NCI-H1048 (cell line): ENCODE measurements around the gene PLXNA4.

Experiments
- DNase-seq: peaks from one replicate; lab custom pipeline; 2025; lab: John Stamatoyannopoulos, UW

PLXNA4 gene

GRCh38 chr7:132533916-132534315 is 42.4 kb downstream of the PLXNA4 start:
- no peak for DNase-seq

GRCh38 chr7:132532281-132532680 is 44.0 kb downstream of the PLXNA4 start:
- DNase-seq, result no peak

GRCh38 chr7:132531562-132531961 is 44.7 kb downstream of the PLXNA4 start:
- DNase-seq, result no peak

DNA sequence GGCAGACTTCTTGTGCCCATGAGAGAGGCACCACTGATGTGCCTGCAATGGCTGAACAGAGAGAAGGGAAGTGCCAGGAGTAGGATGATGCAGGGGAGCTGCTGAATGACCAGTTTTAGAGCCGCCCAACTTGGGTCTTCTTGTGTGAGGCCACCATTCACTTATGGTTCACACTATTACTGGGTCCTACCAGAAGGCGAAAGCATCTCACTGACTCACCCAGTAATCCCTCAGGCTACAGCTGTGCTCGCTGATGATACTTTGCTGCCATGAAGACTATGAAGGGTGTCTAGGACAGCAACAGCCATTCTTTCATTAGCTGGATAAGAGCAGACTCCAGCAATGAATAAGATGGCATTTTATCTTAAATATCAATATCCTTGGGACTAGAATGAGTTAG is 47.6 kb downstream of the PLXNA4 start:
- DNase-seq, result no peak

DNA sequence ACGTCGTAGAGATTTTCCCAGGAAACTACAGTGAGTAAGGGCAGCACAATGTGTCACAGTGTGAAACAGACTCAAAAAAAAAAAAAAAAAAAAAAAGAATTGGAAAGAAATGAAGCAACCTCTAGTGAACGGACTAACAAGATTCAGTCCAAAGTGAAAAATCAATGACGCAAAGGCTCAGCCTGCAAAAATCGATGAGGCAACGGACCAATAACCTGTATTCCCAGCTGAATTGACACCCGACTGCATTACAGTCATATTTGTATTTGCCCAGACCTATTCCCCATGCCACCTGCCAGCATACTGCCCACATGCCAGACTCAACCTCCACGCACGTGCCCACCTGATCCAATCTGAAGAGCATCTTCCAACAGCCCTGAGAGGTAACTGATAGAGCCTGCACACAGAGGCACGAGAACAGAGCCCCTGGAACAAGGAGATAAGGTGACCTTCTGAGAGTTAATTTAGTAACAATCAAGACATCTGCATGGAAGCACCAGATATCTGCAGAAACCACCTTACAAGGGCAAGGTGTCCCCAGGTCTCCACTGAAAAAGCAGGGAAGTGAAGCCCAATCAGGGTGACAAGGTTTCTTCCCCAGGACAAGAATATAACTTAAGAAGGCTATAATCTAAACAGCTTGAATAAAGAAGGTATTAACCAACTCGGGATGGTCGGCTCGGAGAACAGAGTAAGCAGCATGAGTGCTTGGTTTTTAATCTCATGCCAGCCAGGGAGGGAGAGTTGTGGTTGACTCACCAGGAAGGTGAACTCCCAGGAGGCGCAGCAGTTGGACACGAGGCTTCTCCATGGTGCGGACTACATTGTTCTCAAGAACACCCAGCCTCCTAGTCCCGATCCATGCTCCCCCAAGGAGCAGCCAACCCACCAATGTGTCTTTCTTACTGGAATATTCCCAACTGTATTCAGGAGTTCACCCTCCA is 48.5 kb downstream of the PLXNA4 start:
- no peak for DNase-seq

GRCh38 chr7:132526111-132526740 is 50.0 kb downstream of the PLXNA4 start:
- no peak for DNase-seq

DNA sequence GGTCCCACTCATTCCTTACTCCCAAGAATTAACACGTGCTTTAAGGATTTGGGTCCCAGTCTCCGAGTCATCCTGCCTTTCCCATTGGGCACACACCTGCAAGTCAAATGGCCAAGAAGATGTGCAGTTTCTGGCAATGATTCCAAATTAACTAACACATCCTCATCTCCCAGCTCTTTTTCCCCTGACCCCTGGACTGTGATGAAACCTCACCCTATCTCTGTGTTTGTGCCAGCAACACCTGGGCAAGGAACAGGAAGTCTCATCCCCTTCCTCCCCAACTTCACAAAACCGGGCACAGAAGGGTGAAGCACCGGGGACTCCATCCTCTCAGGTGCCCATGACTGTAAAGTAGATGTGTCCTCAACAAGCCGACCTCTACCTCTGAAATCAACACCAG is 54.8 kb downstream of the PLXNA4 start:
- DNase-seq, result no peak

DNA sequence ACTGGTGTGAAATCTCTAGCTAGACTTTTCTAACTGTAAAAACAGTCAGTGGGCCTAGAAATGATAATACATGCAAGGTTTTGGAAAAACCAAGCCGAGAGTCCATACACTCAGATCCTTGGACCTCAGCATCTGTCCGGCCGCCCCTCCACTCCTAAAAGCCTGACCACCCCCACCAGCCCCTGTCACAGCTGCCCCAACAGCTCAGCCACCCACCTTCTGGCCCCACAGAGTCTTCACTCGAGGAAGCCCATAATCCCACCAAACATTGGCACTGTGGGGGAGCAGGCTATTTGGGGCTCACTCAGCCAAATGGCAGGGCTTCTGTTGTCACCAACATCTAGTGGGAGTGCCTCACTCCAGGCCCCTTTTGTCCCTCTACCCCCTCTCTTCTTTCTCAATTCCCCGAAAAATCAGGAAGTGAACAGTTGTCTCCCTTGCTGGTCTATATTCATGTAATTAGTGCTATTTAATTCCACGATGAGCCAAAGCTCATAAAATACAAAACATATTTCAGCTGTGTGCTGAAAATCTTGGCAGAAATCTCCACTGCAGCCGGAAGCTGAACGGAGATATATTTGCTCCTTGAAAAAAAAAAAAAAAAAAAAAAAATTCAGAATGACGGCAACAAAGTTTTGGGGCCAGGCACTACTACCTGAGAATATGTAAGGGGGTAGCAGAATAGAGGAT is 55.5 kb downstream of the PLXNA4 start:
- DNase-seq, result no peak

DNA sequence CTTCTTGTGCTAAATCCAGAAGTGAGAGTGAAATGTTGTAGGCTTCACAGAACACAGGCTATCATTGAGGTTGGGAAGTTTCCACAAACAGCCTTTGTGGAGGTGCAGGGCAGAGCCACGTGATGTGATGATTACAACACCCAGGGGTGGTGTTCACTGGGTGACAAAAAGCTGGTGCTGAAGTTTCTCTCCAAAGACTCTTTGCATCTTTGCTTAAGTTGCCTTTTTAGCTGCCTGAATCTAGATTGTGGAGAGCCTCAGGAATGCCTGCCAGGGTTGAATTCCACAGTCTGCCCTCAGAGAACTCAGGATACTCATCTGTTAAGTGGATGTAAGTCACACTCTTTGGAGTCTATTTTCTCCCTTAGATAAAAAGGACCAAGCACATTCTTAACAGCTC is 56.3 kb downstream of the PLXNA4 start:
- DNase-seq, result no peak

- DNase-seq, result no peak
Observed at GRCh38 chr7:132518839-132519173, 57.5 kb downstream of the PLXNA4 start.

- no peak for DNase-seq
Observed at GRCh38 chr7:132518102-132518838, 58.0 kb downstream of the PLXNA4 start.

DNA sequence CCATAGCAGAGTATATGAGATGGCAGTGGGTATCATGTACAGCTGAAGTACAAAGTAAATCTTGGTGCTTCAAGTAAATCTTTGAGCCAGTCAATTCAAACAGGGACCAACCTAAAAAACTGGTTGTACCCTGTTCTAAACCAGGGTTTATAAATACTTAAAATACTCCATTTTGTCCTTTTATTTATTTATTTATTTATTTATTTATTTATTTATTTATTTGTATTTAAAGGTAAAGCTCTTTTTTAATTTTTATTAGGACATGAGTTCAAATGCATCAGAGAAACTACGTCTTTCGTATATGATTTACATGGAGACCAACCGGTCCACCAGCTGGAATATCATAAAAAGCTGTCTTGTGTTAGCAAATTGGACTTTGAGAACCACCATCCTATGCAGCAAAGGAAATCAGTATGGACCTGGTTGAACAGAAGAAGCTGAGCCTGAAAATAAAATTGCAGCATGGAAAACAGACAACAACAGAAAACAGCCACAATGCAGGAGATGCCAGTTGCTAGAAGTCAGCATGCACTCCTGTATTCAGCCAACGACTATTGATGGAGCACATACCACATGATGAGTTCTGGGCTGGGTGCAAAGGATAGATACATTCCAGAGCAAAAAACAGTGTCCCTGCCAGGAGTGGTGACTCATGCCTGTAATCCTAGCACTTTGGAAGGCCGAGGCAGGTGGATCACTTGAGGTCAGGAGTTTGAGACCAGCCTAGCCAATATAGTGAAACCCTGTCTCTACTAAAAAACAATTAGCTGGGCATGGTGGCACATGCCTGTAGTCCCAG is 60.0 kb downstream of the PLXNA4 start:
- no peak for DNase-seq

GRCh38 chr7:132515181-132515580 is 61.1 kb downstream of the PLXNA4 start:
- DNase-seq, result no peak

DNA sequence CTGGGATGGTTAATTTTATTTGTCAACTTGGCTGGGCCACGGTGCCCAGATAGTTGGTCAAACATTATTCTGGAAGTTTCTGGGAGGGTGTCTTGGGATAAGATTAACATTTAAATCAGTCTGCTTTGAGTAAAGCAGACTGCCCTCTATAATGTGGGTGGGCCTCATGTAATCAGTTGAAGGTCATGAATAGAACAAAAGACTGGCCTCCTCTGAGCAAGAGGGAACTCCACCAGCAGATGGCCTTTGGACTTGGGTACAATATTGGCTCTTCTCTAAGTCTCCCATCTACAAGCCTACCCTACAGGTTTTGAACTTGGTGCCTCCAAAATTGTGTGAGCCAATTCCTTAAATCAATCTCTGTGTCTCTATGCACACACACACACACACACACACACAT is 61.8 kb downstream of the PLXNA4 start:
- DNase-seq, result no peak

- no peak for DNase-seq
Observed at GRCh38 chr7:132511921-132512320, 64.3 kb downstream of the PLXNA4 start.

GRCh38 chr7:132511387-132511786 is 64.9 kb downstream of the PLXNA4 start:
- DNase-seq, result no peak

GRCh38 chr7:132509643-132510042 is 66.6 kb downstream of the PLXNA4 start:
- no peak for DNase-seq

DNA sequence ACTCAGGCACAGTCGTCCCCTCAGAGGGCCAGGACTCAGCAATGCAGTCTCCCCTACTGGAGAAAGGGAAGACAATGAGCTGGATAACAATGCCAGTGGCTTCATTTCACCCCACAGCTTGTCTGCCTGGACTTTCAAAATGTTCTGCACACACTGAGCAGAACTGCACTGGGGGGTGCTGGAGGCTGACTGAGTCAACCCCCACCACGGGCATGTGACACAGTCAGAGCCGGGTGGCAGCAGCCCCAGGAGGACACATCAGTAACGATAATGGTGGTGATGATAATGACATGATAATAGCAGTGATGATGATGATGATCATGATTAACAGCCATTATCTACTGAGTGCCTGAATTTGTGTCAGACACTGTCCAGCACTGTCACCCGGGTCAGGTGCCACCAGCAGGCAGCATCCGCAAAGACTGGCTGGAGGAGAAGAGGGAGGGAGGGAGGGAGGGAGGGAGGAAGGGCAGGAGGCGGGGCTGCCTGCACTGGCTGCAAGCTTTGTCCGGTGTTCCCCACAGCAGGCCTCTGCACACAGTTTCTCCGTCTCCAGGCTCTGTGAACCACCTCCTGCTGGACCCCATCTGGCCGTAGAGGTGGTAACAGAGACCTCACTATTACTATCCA is 67.4 kb downstream of the PLXNA4 start:
- DNase-seq, result no peak

GRCh38 chr7:132504852-132505251 is 71.4 kb downstream of the PLXNA4 start:
- DNase-seq, result no peak

DNA sequence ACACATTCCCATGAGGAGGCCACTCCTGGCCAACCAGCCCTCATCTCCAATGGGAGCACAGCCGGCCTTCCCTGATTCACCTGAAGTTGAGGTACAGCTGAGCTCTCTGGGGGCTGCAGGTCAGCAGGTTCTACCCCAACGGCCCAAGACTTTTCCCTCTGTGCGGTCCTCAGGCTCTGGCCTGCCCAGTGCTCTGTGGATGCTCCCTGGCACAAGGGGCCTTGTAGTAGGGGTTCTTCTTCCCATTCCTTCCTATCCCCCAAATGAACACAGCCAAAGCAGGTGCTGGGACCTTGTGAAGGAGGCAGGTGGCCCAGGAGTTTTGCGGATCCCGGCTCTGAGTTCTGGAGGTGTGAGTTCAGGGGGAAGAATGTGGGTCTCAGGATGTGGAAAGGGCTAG is 72.2 kb downstream of the PLXNA4 start:
- no peak for DNase-seq

DNA sequence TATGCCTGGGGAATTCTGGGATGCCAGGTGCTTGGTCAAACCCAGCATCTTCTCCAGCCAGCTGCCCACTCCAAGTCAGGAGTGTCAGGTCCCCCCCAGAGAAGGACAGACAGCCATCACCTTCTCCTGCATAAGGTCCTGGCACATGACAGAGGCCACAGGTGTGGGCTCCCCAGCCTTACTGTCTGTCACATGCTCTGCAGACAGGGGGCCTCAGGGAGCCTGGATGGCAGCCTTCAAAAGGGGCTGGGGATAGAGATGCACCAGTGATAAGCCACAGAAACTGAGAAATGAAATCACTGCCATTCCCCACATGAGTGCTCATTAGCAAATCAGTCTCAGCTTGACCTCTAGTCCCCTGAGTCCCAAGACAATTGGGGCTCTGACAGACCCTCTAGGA is 72.9 kb downstream of the PLXNA4 start:
- no peak for DNase-seq
